Activated CD8-positive, alpha-beta memory T cell treated with anti-CD3 and anti-CD28 coated beads, Interleukin-2, amount 50 U/mL, for 48 hours (primary cell): ENCODE results near the gene ENKD1.
"Not testable (repeated sequence)": the region's sequence is repeated elsewhere in the genome, so short reads cannot be mapped to it uniquely, and the experiment has no call there.

ENCODE experiments used
- DNase-seq: peaks from one replicate; pipeline ENCODE4 v3.0.0-alpha.2; 2020

ENKD1 gene, protein sequence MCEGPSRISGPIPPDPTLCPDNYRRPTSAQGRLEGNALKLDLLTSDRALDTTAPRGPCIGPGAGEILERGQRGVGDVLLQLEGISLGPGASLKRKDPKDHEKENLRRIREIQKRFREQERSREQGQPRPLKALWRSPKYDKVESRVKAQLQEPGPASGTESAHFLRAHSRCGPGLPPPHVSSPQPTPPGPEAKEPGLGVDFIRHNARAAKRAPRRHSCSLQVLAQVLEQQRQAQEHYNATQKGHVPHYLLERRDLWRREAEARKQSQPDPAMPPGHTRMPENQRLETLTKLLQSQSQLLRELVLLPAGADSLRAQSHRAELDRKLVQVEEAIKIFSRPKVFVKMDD

DNA sequence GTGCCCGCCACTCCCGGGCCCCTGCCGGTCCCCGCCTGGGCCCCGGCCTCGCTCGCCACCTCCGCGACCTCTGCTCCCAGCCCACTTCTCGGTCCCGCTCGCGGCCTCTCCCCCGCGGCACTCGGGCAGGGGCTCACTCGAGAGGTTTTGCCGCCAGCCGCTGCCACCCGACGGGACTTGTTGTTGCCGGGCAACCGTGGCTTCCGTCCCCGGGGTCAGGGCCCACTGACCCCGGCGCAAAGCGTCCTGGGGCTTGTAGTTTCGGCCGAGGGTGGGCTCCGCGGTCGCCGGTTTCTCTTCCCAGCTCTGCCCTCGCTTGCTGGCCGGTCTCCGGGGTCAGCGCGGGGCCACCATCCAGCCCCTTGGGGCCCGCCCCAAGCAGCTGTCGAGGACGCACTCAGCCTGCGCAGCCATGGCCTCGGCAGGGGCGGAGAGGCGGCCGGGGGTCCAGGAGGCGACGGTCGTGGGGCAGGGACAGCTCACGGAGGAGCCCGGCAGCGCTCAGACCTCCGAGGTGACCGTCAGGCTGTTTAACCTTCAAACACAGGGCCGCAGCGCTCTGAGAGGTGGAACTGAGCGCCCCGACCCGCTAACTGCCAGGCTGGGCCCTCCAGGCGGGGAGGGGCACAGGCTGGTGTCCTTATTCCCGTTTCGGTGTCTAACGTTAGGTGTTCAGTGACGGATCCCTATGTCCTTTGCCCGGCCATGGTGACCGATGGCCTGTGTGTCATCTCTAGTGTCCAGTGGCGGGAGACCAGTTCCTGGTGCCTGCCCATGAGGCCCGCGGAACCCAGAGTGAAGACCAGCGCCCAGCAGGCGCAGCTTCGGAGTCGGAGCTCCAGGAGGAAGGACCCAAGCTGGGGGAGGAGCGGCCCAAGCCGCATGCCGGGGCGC, at the start of gene ENKD1, which contains the start of gene C16orf86:
Gene ENKD1, minus strand, starts transcription at position 192 of the 894 bp plus-strand sequence. CDS start 308 bp downstream, outside the sequence.
Gene C16orf86, plus strand, starts transcription at position 256 of the 894 bp plus-strand sequence. Its CDS starts 157 bp downstream, at position 413.
- DNase-seq = peak; percentile 90

DNA sequence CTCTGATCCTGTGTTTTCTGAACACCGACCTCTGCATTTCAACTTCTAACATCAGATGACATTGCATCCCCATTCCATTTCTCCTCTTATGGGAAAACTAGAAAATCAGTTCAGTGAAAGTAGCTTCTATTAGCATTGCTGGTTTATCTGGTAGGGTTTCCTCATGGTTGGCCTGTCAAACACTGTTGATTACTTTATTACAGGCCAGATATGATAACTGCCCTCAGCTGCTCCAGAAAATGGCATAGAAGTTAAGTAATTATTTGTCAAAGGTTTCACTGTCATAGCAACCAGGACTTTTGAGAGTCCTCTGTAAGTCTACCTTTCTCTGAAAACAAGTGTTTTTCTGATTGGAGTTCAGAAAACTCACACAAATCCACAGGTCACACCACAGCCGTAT, 49.5 kb upstream of the ENKD1 start:
- no peak for DNase-seq

DNA sequence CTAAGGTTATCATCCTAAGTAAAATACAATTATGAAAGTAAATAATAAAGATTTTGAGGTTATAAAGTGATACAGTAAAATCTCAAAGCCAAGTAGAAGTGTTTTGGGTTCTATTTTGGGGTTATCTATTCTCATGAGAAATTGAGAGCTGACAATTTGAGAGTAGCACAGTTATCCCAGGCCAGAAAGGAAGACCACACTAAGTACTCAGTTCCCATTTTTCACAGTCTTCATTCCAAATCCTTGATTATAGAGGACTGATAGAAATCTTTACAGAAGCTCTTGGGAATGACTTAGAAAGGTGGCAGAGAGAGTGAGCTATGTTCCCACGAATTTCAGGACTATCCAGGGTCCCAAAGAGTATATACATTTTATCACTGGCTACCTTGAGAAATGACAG, 48.0 kb upstream of the ENKD1 start:
- no peak for DNase-seq

DNA sequence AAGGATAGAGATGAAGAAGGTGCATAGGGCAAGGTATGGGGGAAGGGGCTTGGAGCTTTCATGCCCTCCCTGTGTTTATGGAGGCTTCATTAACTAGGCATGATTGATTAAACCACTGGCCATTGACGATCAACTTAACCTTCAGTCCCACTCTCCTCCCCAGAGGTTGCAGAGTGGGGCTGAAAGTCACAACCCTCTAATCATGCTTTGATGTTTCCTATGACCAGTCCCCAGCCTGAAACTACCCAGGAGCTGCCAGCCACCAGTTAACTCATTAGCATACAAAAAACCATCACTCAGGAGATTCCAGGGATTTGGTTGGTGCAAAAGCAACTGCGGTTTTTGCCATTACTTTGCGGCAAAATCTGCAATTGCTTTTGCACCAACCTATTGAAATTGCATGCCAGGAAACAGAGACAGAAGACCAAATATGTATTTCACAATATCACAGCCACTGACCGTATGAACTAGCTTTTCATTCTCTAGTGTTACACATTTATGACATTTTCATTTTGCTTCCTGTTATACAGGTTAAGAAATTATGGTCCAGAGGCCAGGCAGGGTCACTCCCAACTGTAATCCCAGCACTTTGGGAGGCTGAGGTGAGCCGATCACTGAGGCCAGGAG, 47.2 kb upstream of the ENKD1 start:
- no peak for DNase-seq

DNA sequence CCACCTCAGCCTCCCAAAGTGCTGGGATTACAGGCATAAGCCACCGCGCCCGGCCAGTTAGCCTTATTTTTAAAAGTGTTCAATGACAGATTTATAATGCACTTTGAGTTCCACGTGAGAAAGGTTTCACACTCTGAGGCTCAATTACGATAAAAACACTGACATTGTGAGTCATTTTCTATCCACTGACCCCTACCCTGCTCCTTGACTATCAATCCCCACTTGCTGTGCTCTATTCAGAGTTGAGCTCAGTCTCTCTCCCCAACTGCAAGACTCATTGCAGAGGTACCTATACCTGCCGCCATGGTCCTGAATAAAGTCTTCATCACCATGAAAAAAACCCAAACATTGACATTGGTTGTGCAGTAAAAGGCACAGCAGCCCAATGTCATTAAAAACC, 44.1 kb upstream of the ENKD1 start:
- no peak for DNase-seq

DNA sequence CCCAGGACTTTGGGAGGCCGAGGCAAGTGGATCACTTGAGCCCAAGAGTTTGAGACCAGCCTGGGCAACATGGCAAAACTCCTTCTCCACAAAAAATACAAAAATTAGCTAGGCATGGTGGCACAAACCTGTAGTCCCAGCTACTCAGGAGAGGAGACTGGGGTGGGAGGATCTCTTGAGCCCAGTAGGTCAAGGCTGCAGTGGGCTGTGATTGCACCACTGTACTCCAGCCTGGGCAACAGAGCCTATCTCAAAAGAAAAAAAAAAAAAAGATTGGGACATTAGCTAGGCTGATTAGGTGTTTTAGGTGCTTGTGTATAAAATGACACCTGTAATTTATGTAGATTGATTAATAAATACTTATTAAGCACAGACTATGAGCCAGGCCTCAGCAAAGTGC, 42.5 kb upstream of the ENKD1 start:
- DNase-seq = no peak

DNA sequence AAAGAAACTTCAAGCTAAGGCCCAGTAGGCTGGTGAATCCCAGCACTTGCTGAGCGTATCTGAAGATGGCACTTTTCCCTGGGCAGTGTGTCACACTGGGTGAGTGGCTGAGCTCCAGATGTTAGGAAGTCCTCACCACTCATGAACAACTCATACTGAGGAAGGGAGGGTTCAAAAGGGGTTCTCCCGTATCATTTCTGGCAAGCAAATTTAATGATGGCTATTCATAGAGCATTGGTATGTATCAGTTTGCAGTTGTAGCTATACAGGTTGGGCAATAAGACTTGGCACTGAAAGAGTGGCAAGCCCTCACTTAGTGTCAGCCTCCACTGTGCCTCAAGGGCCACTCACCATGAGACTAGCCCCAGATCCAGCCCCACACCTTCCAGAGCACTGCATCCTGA, 41.8 kb upstream of the ENKD1 start:
- DNase-seq = no peak

DNA sequence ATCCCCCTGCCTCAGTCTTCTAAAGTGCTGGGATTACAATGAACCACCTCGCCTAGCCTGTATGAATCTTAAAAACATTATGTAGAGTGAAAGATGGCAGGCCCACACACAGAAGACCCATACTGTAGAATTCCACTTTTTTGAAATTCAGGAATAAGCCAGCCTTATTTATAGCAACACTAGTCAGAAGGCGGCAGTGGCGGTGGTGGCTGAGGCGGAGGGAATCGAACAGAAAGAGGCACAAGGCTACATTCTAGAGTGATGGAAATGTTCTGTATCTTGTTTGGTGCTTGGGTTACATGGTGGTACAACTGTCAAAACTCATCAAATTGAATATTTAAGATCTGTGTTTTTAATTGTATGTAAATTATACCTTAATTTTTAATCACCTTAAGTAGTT, 41.2 kb upstream of the ENKD1 start:
- no peak for DNase-seq

DNA sequence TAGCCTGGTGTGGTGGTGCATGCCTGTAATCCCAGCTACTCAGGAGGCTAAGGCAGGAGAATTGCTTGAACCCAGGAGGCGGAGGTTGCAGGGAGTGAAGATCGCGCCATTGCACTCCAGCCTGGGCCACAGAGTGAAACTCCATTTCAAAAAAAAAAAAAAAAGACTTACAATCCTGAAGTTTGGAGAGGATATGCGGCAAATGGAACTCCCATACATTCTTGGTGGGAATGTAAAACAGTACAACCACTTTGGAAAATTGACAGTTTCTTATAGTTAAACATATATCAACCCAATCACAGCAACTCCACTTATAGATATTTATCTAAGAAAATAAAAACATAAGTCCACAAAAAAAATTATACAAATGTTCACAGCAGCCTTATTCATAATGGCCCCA, 40.7 kb upstream of the ENKD1 start:
- DNase-seq = no peak

DNA sequence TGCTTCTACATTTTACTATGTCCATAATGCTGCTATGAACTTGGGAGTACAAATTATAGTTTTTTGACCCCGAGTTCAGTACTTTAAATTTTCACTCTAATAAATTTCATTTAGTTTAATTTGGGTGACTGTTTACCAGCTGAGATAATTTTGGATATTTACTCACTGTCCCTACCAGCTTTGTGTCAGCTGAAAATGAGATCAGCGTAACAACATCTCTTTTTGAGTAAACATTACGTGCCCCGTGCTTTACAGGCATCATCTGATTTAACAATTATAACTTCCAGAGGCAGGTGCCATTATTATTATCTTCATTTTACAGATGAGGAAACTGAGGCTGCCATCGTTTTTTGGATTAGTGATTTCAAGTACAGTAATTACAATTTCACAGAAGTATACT, 37.6 kb upstream of the ENKD1 start:
- no peak for DNase-seq

DNA sequence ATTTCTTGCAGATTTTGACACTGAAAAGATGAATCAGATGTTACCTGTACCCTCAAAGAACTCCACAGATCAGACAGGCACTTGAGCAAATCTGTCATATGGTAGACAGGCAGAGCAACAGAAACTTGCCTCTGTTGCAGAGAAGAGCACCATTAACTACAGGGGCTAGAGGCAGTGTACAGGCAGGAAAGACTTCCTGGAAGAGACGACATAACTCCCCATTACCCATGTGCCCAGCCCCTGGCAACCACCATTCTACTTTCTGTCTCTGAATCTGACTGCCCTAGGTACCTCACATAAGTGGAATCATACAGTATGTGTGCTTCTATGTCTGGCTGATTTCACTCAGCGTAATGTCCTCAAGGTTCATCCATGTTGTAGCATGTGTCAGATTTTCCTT, 37.1 kb upstream of the ENKD1 start:
- no peak for DNase-seq

DNA sequence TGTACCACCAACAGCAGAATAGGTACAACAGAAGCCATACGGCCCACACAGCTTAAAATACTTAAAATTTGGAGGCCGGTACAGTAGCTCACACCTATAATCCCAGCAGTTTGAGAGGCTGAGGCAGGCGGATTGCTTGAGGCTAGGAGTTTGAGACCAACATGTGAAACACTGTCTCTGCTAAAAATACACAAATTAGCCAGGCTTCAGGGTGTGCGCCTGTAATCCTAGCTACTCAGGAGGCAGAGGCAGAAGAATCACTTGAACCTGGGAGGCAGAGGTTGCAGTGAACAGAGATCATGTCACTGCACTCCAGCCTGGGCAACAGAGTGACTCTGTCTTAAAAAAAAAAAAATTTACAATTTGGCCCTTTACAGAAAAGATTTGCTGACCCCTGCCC, 35.6 kb upstream of the ENKD1 start:
- no peak for DNase-seq

DNA sequence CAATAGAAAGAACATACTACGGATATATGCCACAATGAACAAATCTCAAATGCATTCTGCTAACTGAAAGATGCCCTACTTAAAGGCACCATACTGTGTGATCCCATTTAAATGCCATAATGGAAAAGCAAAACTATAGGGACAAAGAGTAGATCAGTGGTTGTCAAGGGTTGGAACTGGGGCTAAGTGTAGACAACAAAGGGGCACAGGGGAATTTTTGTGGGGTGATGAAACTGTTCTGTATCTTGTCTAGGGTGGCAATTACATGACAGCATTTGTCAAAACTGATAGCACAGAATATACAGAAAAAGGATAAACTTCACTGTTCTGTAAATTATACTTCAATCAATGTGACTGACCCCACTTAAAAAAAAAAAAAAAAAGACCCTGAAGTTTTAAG, 34.9 kb upstream of the ENKD1 start:
- no peak for DNase-seq

DNA sequence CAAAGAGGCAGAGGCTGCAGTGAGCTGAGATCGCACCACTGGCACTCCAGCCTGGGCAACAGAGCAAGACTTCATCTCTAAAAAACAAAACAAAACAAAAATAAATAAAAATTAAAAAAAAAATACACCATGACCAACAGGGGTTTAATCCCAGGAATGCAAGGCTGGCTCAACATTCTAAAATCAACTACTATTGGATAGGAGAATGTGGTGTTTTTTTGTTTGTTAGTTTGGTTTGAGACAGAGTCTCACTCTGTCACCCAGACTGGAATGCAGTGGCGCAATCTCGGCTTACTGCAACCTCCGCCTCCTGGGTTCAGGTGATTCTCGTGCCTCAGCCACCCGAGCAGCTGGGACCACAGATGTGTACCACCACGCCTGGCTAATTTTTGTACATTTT, 32.7 kb upstream of the ENKD1 start:
- no peak for DNase-seq

DNA sequence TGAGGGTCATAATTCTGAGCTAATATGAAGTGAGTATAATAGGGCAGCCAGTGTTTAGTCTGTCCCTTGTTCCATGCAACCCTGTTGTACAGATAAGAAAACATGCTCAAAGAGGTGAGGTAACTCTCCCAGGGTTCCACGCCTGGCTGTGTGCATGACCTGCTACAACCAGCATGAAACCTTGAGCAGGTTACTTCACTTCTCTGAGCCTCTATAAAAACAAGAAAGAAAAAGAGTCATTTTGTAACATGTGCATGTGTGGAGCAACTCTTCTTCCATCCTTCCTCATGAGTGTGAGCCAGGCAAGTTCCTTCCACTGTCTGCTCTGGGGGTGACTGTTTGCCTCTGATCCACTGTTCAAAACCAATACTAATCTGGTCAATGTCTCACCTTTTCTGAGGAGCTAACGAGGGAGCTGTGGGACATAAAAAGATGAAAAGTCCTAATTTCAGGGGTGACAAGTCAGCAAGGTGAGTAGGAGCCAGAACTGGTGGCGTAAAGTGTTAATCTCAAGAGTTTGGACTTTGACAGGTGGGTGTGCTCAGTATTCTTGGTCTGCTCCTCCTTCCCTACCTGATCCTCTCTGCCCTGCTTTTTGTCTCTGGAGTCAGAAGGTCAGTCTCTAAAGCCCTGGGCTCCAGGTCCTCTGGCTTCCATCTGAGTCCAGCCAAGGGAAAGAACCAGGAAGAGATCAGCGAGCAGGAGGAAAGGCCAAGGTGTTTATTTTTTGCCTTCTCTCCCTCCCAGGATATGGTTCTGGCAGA, 31.1 kb upstream of the ENKD1 start:
- no peak for DNase-seq

DNA sequence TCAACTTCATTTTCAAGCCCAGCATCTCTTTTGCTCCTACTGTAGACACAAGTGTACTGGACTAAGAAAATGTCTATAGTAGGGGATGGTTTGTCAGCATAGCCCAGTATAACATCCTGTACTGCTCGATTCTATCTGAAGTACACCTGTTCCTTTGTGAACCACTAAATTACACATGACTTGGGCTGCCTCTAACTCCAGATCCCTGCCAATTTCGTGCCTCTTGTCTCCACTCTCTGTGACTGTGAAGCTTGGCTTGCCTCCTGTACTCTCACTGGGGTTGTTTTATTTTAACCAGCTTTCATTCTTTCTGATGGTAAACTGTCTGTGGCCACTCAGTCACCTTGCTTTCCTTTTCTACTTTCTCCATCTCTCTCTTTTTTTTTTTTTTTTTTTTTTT, 28.1 kb upstream of the ENKD1 start:
- no peak for DNase-seq

DNA sequence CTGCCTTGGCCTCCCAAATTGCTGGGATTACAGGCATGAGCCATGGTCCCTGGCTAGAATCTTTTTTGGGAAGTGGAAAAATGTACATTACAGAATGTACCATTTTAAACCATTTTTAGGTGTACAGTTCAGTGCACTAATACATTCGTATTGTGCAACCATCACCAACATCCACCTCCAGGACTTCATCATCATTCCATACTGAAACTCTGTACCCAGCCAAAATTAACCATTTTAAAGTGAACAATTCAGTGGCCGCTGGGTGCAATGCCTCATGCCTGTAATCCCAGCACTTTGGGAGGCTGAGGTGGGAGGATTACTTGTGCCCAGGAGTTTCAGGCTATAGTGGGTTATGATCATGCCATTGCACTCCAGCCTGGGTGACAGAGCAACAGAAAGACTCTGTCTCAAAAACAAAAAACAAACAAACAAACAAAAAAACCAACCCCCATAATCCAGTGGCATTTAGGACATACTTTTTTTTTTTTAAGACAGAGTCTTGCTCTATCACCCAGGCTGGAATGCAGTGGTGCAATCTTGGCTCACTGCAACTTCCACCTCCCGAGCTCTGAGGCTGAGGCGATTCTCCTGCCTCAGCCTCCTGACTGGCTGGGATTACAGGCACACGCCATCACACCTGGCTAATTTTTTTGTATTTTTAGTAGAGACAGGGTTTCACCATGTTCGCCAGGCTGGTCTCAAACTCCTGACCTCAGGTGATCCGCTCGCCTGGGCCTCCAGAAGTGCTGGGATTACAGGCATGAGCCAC, 27.2 kb upstream of the ENKD1 start:
- DNase-seq = not testable (repeated sequence)

DNA sequence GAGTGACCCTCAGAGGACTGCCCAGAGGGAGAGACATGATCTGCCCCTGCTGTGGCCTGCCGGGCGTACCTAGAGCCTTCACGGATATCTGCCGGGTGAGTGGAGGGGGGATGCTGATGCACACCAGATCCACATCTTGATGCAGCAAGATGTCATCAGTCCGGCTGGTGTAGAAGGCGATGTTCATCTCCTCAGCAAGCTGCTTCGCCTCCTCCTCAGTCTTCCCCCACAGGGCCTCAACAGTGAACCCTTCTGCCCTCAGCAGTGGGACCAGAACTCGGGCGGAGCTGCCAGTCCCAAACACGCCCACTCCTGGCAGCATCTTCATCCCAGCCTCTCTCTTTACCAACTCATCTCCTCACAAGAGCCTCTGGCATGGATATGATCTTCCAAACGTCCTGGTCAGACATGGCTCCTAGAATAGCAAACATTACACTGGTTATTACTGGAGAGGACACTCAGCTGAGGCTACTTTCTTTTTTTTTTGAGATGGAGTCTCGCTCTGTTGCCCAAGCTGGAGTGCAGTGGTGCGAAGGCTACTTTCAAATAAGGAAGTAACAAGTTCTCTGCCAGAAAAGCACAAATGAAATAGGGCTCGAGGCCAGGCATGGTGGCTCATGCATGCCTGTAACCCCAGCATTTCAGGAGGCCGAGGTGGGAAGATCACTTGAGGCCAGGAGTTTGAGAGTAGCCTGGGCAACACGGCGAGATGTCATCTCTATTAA, 19.0 kb upstream of the ENKD1 start:
- DNase-seq = no peak

DNA sequence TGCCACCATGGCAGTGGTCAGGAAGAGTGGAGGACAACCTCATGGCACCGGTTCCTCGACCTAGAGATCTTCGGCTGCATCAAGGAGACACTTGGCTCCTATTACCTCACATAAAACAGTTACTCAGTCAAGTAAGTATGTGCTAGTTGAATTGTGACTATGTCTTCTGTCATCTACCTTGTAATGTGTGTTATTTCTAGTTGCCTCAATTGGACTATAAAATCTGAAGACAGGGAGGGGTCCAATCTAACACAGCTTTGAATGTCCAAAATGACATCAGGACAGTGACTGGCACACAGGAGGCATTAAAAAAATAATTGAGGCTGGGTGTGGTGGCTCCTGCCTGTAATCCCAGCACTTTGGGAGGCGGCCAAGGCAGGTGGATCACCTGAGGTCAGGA, 17.2 kb upstream of the ENKD1 start:
- DNase-seq = no peak

DNA sequence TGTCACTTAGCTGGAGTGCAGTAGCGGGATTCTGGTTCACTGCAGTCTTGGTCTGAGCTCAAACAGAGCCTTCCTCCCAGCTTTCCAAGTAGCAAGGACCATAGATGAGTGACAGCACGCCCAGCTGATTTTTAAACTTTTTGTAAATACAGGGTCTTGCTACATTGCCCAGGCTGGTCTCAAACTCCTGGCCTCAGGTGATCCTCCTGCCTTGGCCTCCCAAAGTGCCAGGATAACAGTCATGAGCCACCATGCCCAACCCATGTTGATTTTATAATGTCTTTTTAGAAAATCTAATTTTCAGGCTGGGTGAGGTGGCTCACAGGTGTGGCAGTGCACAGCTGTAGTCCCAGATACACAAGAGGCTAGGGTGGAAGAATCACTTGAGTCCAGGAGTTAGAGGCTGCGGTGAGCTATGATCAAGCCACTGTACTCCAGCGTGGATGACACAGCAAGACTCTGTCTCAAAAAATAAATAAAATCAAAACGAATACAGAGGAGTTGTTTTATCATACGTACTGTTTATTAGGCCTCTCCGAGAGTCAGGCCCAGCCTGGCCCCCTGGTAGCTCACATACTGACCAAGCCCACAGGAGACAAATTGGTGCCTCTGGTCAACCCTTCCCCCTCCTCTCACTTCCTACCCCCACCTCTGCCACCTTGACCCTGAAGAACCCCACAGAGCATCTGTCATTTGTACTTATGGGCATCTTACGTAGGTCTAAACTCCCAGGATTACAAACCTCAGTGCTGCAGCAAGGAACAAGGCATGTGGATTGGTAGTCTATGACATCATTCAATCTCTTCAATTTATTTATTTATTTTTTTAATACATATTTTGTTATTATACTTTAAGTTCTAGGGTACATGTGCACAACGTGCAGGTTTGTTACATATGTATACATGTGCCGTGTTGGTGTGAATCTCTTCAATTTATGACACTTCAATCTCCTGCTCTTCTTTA, 13.7 kb upstream of the ENKD1 start:
- no peak for DNase-seq
